H9 (cell line): ENCODE measurements around the gene STX3. TPM values are rescaled to one million over a fixed set of nuclear protein-coding genes. Genes with fewer than 3 reads are reported as not detected.

ENCODE experiments used
- DNase-seq: peaks from one replicate; pipeline ENCODE4 v3.0.0-alpha.2; 2017
- H2AFZ ChIP-seq: one replicate; pipeline ENCODE4 v1.6.1; 2013; ENCODE audit warnings: mild to moderate bottlenecking, low read length, control low read depth, moderate library complexity
- H2AK5ac ChIP-seq: 2 replicates; pipeline ENCODE4 v1.6.1; 2013; ENCODE audit warnings: low read length, control low read depth, mixed read lengths; ENCODE audit not compliant: insufficient read length
- H2BK120ac ChIP-seq: one replicate; pipeline ENCODE4 v1.6.1; 2013; ENCODE audit warnings: low read depth, mild to moderate bottlenecking, low read length, control low read depth, inconsistent platforms; ENCODE audit not compliant: poor library complexity, severe bottlenecking
- H2BK12ac ChIP-seq: 2 replicates; pipeline ENCODE4 v1.6.1; 2013; ENCODE audit warnings: low read length, control low read depth, mixed read lengths, low read depth; ENCODE audit not compliant: insufficient read length
- H2BK15ac ChIP-seq: 2 replicates; pipeline ENCODE4 v1.6.1; 2013; ENCODE audit warnings: low read depth, low read length, control low read depth
- H2BK20ac ChIP-seq: one replicate; pipeline ENCODE4 v1.6.1; 2013; ENCODE audit warnings: low read depth, mild to moderate bottlenecking, low read length, control low read depth, inconsistent platforms; ENCODE audit not compliant: poor library complexity, severe bottlenecking
- H2BK5ac ChIP-seq: 2 replicates; pipeline ENCODE4 v1.6.1; 2013; ENCODE audit warnings: low read length, control low read depth, mixed read lengths; ENCODE audit not compliant: insufficient read length
- H3K14ac ChIP-seq: 2 replicates; pipeline ENCODE4 v1.6.1; 2013; ENCODE audit warnings: low read length, control low read depth; ENCODE audit not compliant: insufficient read depth
- H3K18ac ChIP-seq: 2 replicates; pipeline ENCODE4 v1.6.1; 2013; ENCODE audit warnings: low read depth, mild to moderate bottlenecking, mixed read lengths, low read length, control low read depth; ENCODE audit not compliant: insufficient read length
- H3K23ac ChIP-seq: 2 replicates; pipeline ENCODE4 v1.6.1; 2013; ENCODE audit warnings: low read length, control low read depth, mixed read lengths, low read depth; ENCODE audit not compliant: insufficient read length
- H3K23me2 ChIP-seq: 2 replicates; pipeline ENCODE4 v1.6.1; 2013; ENCODE audit warnings: low read depth, mild to moderate bottlenecking, mixed read lengths, low read length, control low read depth; ENCODE audit not compliant: insufficient read length, poor library complexity, severe bottlenecking
- H3K27ac ChIP-seq: 2 replicates; pipeline ENCODE4 v1.5.1; 2013; ENCODE audit warnings: low read length, control low read depth, mixed read lengths, low read depth; ENCODE audit not compliant: insufficient read length
- H3K27me3 ChIP-seq: 2 replicates; pipeline ENCODE4 v1.6.1; 2013; ENCODE audit warnings: low read length, control low read depth, inconsistent platforms; ENCODE audit not compliant: insufficient read depth
- H3K4ac ChIP-seq: 2 replicates; pipeline ENCODE4 v1.6.1; 2013; ENCODE audit warnings: low read depth, mild to moderate bottlenecking, control low read depth, inconsistent platforms, low read length, moderate library complexity
- H3K4me1 ChIP-seq: 2 replicates; pipeline ENCODE4 v1.6.1; 2013; ENCODE audit warnings: low read length, control low read depth, inconsistent platforms; ENCODE audit not compliant: insufficient read depth
- H3K4me2 ChIP-seq: 2 replicates; pipeline ENCODE4 v1.6.1; 2013; ENCODE audit warnings: low read length, control low read depth, mixed read lengths; ENCODE audit not compliant: insufficient read length, insufficient read depth
- H3K56ac ChIP-seq: 2 replicates; pipeline ENCODE4 v1.6.1; 2013; ENCODE audit warnings: low read depth, mild to moderate bottlenecking, mixed read lengths, low read length, control low read depth; ENCODE audit not compliant: insufficient read length
- H3K79me1 ChIP-seq: 2 replicates; pipeline ENCODE4 v1.6.1; 2013; ENCODE audit warnings: low read depth, mild to moderate bottlenecking, moderate library complexity, low read length, control low read depth, inconsistent platforms; ENCODE audit not compliant: insufficient read depth, poor library complexity, severe bottlenecking
- H3K79me2 ChIP-seq: 2 replicates; pipeline ENCODE4 v1.6.1; 2013; ENCODE audit warnings: low read length, control low read depth, inconsistent platforms; ENCODE audit not compliant: insufficient read depth
- H3K9ac ChIP-seq: 2 replicates; pipeline ENCODE4 v1.6.1; 2013; ENCODE audit warnings: low read length, control low read depth, mixed read lengths; ENCODE audit not compliant: insufficient read length; ENCODE audit errors: extremely low read depth
- H3K9me3 ChIP-seq: one replicate; pipeline ENCODE4 v1.6.1; 2013; ENCODE audit warnings: low read depth, low read length, inconsistent platforms; ENCODE audit not compliant: control insufficient read depth
- H3T11ph ChIP-seq: one replicate; pipeline ENCODE4 v1.6.1; 2013; ENCODE audit warnings: mild to moderate bottlenecking, low read length, control low read depth, inconsistent platforms
- H4K20me1 ChIP-seq: one replicate; pipeline ENCODE4 v1.6.1; 2013; ENCODE audit not compliant: control insufficient read depth, insufficient read length, insufficient read depth
- H4K5ac ChIP-seq: 2 replicates; pipeline ENCODE4 v1.6.1; 2013; ENCODE audit warnings: low read depth, mild to moderate bottlenecking, mixed read lengths, low read length, control low read depth; ENCODE audit not compliant: insufficient read length
- H4K8ac ChIP-seq: replicated peaks from 2 replicates; pipeline ENCODE4 v1.6.1; 2013; ENCODE audit warnings: low read length, control low read depth, mixed read lengths, low read depth; ENCODE audit not compliant: insufficient read length
- H4K91ac ChIP-seq: 2 replicates; pipeline ENCODE4 v1.6.1; 2013; ENCODE audit warnings: low read depth, mild to moderate bottlenecking, moderate library complexity, mixed read lengths, low read length, control low read depth; ENCODE audit not compliant: insufficient read length
- H3K27ac Mint-ChIP-seq, 3 experiments: 2 replicates in 2 of 3; 3 replicates in 1 of 3; pipeline ENCODE4 v1.8.0; 2020 to 2021; ENCODE audit warnings: mixed read lengths in 3 of 3, mild to moderate bottlenecking in 1 of 3, moderate library complexity in 1 of 3
- H3K27me3 Mint-ChIP-seq: 2 replicates; pipeline ENCODE4 v1.8.0; 2021; ENCODE audit warnings: low read depth, mild to moderate bottlenecking, moderate library complexity, mixed read lengths
- H3K36me3 Mint-ChIP-seq, 3 experiments: 2 replicates in 2 of 3; 3 replicates in 1 of 3; pipeline ENCODE4 v1.8.0; 2020 to 2021; ENCODE audit warnings: low read depth in 3 of 3, mixed read lengths in 3 of 3; ENCODE audit not compliant: insufficient read depth in 1 of 3
- H3K4me1 Mint-ChIP-seq, 2 experiments: 2 replicates each; pipeline ENCODE4 v1.8.0; 2020; ENCODE audit warnings: mixed read lengths in 2 of 2
- H3K4me3 Mint-ChIP-seq, 2 experiments: 2 replicates in 1 of 2; 3 replicates in 1 of 2; pipeline ENCODE4 v1.8.0; 2020 to 2021; ENCODE audit warnings: mild to moderate bottlenecking in 2 of 2, mixed read lengths in 2 of 2, moderate library complexity in 1 of 2
- H3K9me3 Mint-ChIP-seq, 2 experiments: 2 replicates in 1 of 2; 3 replicates in 1 of 2; pipeline ENCODE4 v1.8.0; 2020; ENCODE audit warnings: mild to moderate bottlenecking in 2 of 2, mixed read lengths in 2 of 2, moderate library complexity in 1 of 2
- WGBS: extraction: QIAGEN DNeasy Blood & Tissue Kit; methylation state at CpG from one replicate; pipeline ENCODE4 v1.1.7; 2013; ENCODE audit warnings: missing lambda C conversion rate, low lambda C conversion rate, mixed read lengths; ENCODE audit not compliant: insufficient read length; ENCODE audit errors: extremely low coverage; 5-methylcytosine and 5-hydroxymethylcytosine counted together
- total RNA-seq: library from RNA; stranded (reverse); gene quantifications from 2 replicates; pipeline ENCODE4 v1.2.1, GENCODE V29; 2021
- TF ChIP-seq, protein P1 (sequence below): fragments of 200-600 bp; sonication (generic); conservative IDR thresholded peaks from 3 replicates; pipeline ENCODE4 v1.8.0; 2021; ENCODE audit warnings: antibody characterized with exemption, mild to moderate bottlenecking

The STX3 gene
- total RNA-seq, 1 experiment from 2014 or later, result 41.0 TPM

GRCh38 chr11:59754494-59754858, 700 bp upstream of the STX3 start:
- no peak overlapping the region for H3T11ph ChIP-seq
- H3K4me2 ChIP-seq, result peak overlapping the region; percentile 84
- no peak overlapping the region; a peak in 2 of 7 replicates for H3K27ac Mint-ChIP-seq
- no peak overlapping the region for H4K8ac ChIP-seq
- no peak overlapping the region for H2BK120ac ChIP-seq
- no peaks in the 10 kb centered on the region for H4K20me1 ChIP-seq
- H2BK12ac ChIP-seq, result no peak overlapping the region
- peaks cover 8% of the 10 kb centered on the region for H3K79me1 ChIP-seq
- peaks cover 21% of the 10 kb centered on the region; the same call in 1 of the 2 replicates for H3K79me2 ChIP-seq
- TF ChIP-seq, protein P1, sequence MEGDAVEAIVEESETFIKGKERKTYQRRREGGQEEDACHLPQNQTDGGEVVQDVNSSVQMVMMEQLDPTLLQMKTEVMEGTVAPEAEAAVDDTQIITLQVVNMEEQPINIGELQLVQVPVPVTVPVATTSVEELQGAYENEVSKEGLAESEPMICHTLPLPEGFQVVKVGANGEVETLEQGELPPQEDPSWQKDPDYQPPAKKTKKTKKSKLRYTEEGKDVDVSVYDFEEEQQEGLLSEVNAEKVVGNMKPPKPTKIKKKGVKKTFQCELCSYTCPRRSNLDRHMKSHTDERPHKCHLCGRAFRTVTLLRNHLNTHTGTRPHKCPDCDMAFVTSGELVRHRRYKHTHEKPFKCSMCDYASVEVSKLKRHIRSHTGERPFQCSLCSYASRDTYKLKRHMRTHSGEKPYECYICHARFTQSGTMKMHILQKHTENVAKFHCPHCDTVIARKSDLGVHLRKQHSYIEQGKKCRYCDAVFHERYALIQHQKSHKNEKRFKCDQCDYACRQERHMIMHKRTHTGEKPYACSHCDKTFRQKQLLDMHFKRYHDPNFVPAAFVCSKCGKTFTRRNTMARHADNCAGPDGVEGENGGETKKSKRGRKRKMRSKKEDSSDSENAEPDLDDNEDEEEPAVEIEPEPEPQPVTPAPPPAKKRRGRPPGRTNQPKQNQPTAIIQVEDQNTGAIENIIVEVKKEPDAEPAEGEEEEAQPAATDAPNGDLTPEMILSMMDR, result no peak
- no peaks in the 10 kb centered on the region for H3K9me3 ChIP-seq
- H4K91ac ChIP-seq, result no peak overlapping the region
- no peak overlapping the region for H3K27ac ChIP-seq
- H4K5ac ChIP-seq, result no peak overlapping the region
- no peak overlapping the region for H2BK20ac ChIP-seq
- H3K27me3 ChIP-seq, result no peaks in the 10 kb centered on the region
- H3K36me3 Mint-ChIP-seq, result peaks cover 2 to 13% (median 7%) of the 10 kb centered on the region in 3 experiments; a peak in 5 of 7 replicates
- H3K4me1 Mint-ChIP-seq, result peaks cover 31 to 32% of the 10 kb centered on the region in 2 experiments
- H3K23me2 ChIP-seq, result peaks cover 19% of the 10 kb centered on the region
- DNase-seq, result no peak
- H3K4me1 ChIP-seq, result 0 out of 2 replicates have a peak, but pooled peaks cover 4% of the 10 kb centered on the region
- no CpG with 5 or more reads among the region's 20 CpGs for WGBS
- H3K27me3 Mint-ChIP-seq, result peaks cover 5% of the 10 kb centered on the region
- peak overlapping the region; percentile 96 to 98 for H3K4me3 Mint-ChIP-seq
- peak overlapping the region; percentile 36 for H3K9ac ChIP-seq
- no peak overlapping the region for H3K18ac ChIP-seq
- H2BK5ac ChIP-seq, result no peak overlapping the region
- no peak overlapping the region for H3K56ac ChIP-seq
- H3K4ac ChIP-seq, result no peak overlapping the region
- H2AFZ ChIP-seq, result no peak overlapping the region
- no peak overlapping the region for H3K23ac ChIP-seq
- H2BK15ac ChIP-seq, result no peak overlapping the region
- H3K14ac ChIP-seq, result no peak overlapping the region
- no peak overlapping the region for H2AK5ac ChIP-seq
- no peaks in the 10 kb centered on the region; a peak in 1 of 5 replicates for H3K9me3 Mint-ChIP-seq
